Measurements from ENCODE around the gene SHBG. TPM values are rescaled to one million over a fixed set of nuclear protein-coding genes. Genes with fewer than 3 reads are reported as not detected.

The SHBG gene
- total and polyA plus RNA-seq, 2 of the 4 experiments (the other 2 are of a cell fraction): 0.36 to 0.38 TPM

- no peak for TF ChIP-seq MXI1 (IDR thresholded peaks at IDR 0.05; ENCODE audit: borderline replicate concordance, low read depth, low read length)
- no peak for TF ChIP-seq CEBPB (IDR thresholded peaks at IDR 0.05; ENCODE audit: low read depth, low read length)
- no peak for TF ChIP-seq CHD1 (IDR thresholded peaks at IDR 0.05; ENCODE audit: low read depth, low read length)
- TF ChIP-seq MAFK (IDR thresholded peaks at IDR 0.05; ENCODE audit: low read depth, low read length): no peak
- no peak for TF ChIP-seq CTCF (conservative IDR thresholded peaks at IDR 0.05; ENCODE audit: low read depth, low read length)
- TF ChIP-seq RFX5 (IDR thresholded peaks at IDR 0.05; ENCODE audit: low read depth, low read length): no peak
- no peak for TF ChIP-seq RAD21 (IDR thresholded peaks at IDR 0.05; ENCODE audit: low read length)
- TF ChIP-seq RCOR1 (IDR thresholded peaks at IDR 0.05; ENCODE audit: insufficient replicate concordance, low read length): no peak
- TF ChIP-seq USF2 (IDR thresholded peaks at IDR 0.05; ENCODE audit: low read depth, low read length): no peak
- peak; percentile 86; the same call in 1 of the 2 replicates for TF ChIP-seq MAZ (IDR thresholded peaks at IDR 0.05; ENCODE audit: borderline replicate concordance, low read depth, low read length)
- TF ChIP-seq POLR2A (IDR thresholded peaks at IDR 0.05; ENCODE audit: low read depth, low read length): peak; percentile 85
- H2BK20ac ChIP-seq (ENCODE audit: low read depth, low read length): 0 out of 2 replicates have a peak within 1 kb of the TSS, but pooled peaks have one; percentile 39
- H2AK9ac ChIP-seq (replicated peaks; ENCODE audit: low read depth, low read length, poor library complexity): peak within 1 kb of the TSS; percentile 8
- H3K9me3 ChIP-seq (ENCODE audit: control insufficient read depth, insufficient read depth, low read length): no peaks in the 10 kb centered on the region
- peak within 1 kb of the TSS; percentile 88 for H3K18ac ChIP-seq (ENCODE audit: low read depth, low read length)
- H2AK5ac ChIP-seq (ENCODE audit: low read depth, low read length): peak within 1 kb of the TSS; percentile 62
- H2BK120ac ChIP-seq (ENCODE audit: low read depth, low read length): peak within 1 kb of the TSS; percentile 66
- peaks cover 4% of the 10 kb centered on the region for H3K36me3 ChIP-seq (ENCODE audit: control insufficient read depth, insufficient read depth, low read length)
- peak within 1 kb of the TSS; percentile 80 for H4K5ac ChIP-seq (ENCODE audit: low read depth, low read length)
- peak within 1 kb of the TSS; percentile 37 to 84; a peak in 2 of 4 replicates for H4K8ac ChIP-seq (ENCODE audit: low read depth in 2 of 2, low read length in 2 of 2)
- H3K9me1 ChIP-seq (ENCODE audit: insufficient read depth, low read length): no peaks in the 10 kb centered on the region
- H3K4me2 ChIP-seq (ENCODE audit: low read depth, low read length): peak within 1 kb of the TSS; percentile 94
- peak within 1 kb of the TSS; percentile 86 for H3K4me3 ChIP-seq (ENCODE audit: insufficient read depth, low read depth, low read length)
- ATAC-seq (ENCODE audit: low read depth) (peak; percentile 99), DNase-seq (peak; percentile 94)
- H3K14ac ChIP-seq (replicated peaks; ENCODE audit: low read depth, low read length): peak within 1 kb of the TSS; percentile 86
- H4K91ac ChIP-seq (ENCODE audit: insufficient read depth, low read depth, low read length): peak within 1 kb of the TSS; percentile 78
- H2AFZ ChIP-seq (replicated peaks; ENCODE audit: low read length, poor library complexity): peak within 1 kb of the TSS; percentile 85
- dilution Hi-C loops (cut with HindIII; ENCODE audit: low sequenced_read_pairs, unreplicated experiment) (no loop called here), intact Hi-C loops (cut with micrococcal nuclease) (no loop called here), in situ Hi-C loops (cut with MboI; ENCODE audit: low sequenced_read_pairs) (no loop called here)
- H2BK5ac ChIP-seq (ENCODE audit: low read depth, low read length, poor library complexity, severe bottlenecking): peak within 1 kb of the TSS; percentile 86
- peak within 1 kb of the TSS; percentile 98 for H3K27ac ChIP-seq (ENCODE audit: insufficient read depth, low read length)
- ChIA-PET POLR2A (ENCODE audit: unreplicated experiment) (interaction anchor here (1.1 kb wide), 1 partner anchor 60 kb away, joined by 9 read pairs; the partner anchor contains the start of genes TP53 and WRAP53), CTCF (interaction anchor here (0.7 to 1.6 kb wide), 4 partner anchors 13 to 60 kb away, joined by 3 to 14 read pairs (median 5); partner anchors contain the start of genes FXR2, TP53 and WRAP53)
- no peaks in the 10 kb centered on the region for H4K20me1 ChIP-seq (ENCODE audit: insufficient read depth, low read length)
- peak within 1 kb of the TSS; percentile 98 for H3K9ac ChIP-seq (ENCODE audit: low read depth, low read length)
- no peak within 1 kb of the TSS; the same call in 2 of the 3 replicates for H2BK15ac ChIP-seq (ENCODE audit: low read depth, low read length)
- H3K4me1 ChIP-seq (ENCODE audit: control insufficient read depth, insufficient read depth, low read length): peaks cover 4% of the 10 kb centered on the region; the same call in 1 of the 2 replicates
- H3K56ac ChIP-seq (ENCODE audit: extremely low read depth, insufficient read depth, low read length): peak within 1 kb of the TSS; percentile 79
- peak within 1 kb of the TSS; percentile 84 for H3K4ac ChIP-seq (ENCODE audit: low read depth, low read length)
- peaks cover 6 to 12% of the 10 kb centered on the region in 2 experiments for H3K79me1 ChIP-seq (ENCODE audit: low read depth in 1 of 2, low read length in 2 of 2)
- BruUV-seq (replicated peaks): TSS peak; percentile 92
- 0% methylated on average over 2 of the region's 54 CpGs; no CpG with 5 or more reads in 1 of the 2 experiments for WGBS, 2 experiments (ENCODE audit: extremely low coverage in 2 of 2, insufficient read length in 1 of 2)
- peak within 1 kb of the TSS; percentile 61 for H3K23ac ChIP-seq (ENCODE audit: low read depth, low read length)
- H3K27me3 ChIP-seq (ENCODE audit: control insufficient read depth, insufficient read depth, low read length): no peaks in the 10 kb centered on the region
Measured at GRCh38 chr17:7627250-7628121, 2.4 kb upstream of the SHBG start, which contains the start of gene SAT2. Gene SAT2 (minus strand): TSS chr17:7627821. CDS start chr17:7627635, 186 bp downstream.
